GM12878 (cell line): Measurements from ENCODE around the gene TPSB2. TPM values are rescaled to one million over a fixed set of nuclear protein-coding genes. Genes with fewer than 3 reads are reported as not detected.

Source experiments
- ATAC-seq: fragments of 200-7000 bp; cut with Tn5 transposase; 3 replicates; pipeline ENCODE4 v1.9.1; 2020; ENCODE audit warnings: mild to moderate bottlenecking, moderate library complexity
- BruUV-seq: library from RNA; stranded (reverse); fragments of 400-500 nt; replicated peaks from 2 replicates; lab custom pipeline; 2021; lab: Mats Ljungman, UMichigan
- CTCF ChIA-PET: fragments of 300-600 bp; sonication (Branson Sonifier 250); formaldehyde crosslinking; extraction: SDS; loops from one replicate; lab custom pipeline; 2021; ENCODE audit warnings: inconsistent platforms; lab: Yijun Ruan, JAX
- POLR2A ChIA-PET: fragments of 350-600 bp; formaldehyde crosslinking; extraction: SDS; loops from one replicate; lab custom pipeline; 2021; ENCODE audit warnings: inconsistent platforms; lab: Charles Lee
- RAD21 ChIA-PET: fragments of 300-600 bp; sonication (Branson Sonifier 250); formaldehyde crosslinking; loops from one replicate; lab custom pipeline; 2023; ENCODE audit warnings: antibody characterized with exemption; ENCODE audit not compliant: unreplicated experiment; lab: Charles Lee
- SMC1A ChIA-PET: fragments of 300-600 bp; sonication (Branson Sonifier 250); formaldehyde crosslinking; loops from one replicate; lab custom pipeline; 2023; ENCODE audit not compliant: unreplicated experiment, uncharacterized antibody; lab: Charles Lee
- DNase-seq: peaks from one replicate; pipeline ENCODE4 v3.0.0-alpha.2; 2011; ENCODE audit warnings: low read depth, low spot score
- FAIRE-seq: peaks from 3 replicates; lab custom pipeline; 2011; peaks lifted over from hg19 to GRCh38; lab: Jason Lieb, UNC
- H2AFZ ChIP-seq: 2 replicates; pipeline ENCODE4 v1.6.0; 2011; ENCODE audit warnings: low read depth, low read length, control low read depth; ENCODE audit not compliant: control insufficient read depth
- H3K27ac ChIP-seq: 2 replicates; pipeline ENCODE4 v1.5.1; 2011; ENCODE audit warnings: control low read depth; ENCODE audit not compliant: control insufficient read depth, insufficient read depth
- H3K27me3 ChIP-seq, 2 experiments: replicated peaks in 1 of 2; 2 replicates each; pipeline versions ENCODE4 v1.6.0 to v1.6.1; 2011; ENCODE audit warnings: low read length in 1 of 2; ENCODE audit not compliant: control insufficient read depth in 2 of 2, insufficient read depth in 2 of 2
- H3K36me3 ChIP-seq, 2 experiments: 2 replicates each; pipeline ENCODE4 v1.5.1; 2011; ENCODE audit warnings: low read length in 1 of 2; ENCODE audit not compliant: control insufficient read depth in 2 of 2, insufficient read depth in 2 of 2
- H3K4me1 ChIP-seq: 2 replicates; pipeline ENCODE4 v1.6.1; 2011; ENCODE audit warnings: mild to moderate bottlenecking, low read length, moderate library complexity, mixed read lengths; ENCODE audit not compliant: control insufficient read depth, insufficient read depth
- H3K4me2 ChIP-seq: 2 replicates; pipeline ENCODE4 v1.6.0; 2011; ENCODE audit warnings: control low read depth; ENCODE audit not compliant: control insufficient read depth, insufficient read depth
- H3K4me3 ChIP-seq: fragments of 200-600 bp; sonication (generic); 2 replicates; pipeline ENCODE4 v1.5.1; 2016
- H3K79me2 ChIP-seq: 2 replicates; pipeline ENCODE4 v1.6.0; 2011; ENCODE audit warnings: low read length; ENCODE audit not compliant: control insufficient read depth, insufficient read depth
- H3K9ac ChIP-seq: 2 replicates; pipeline ENCODE4 v1.8.0; 2011; ENCODE audit warnings: low read length, control low read depth, mixed read lengths; ENCODE audit not compliant: control insufficient read depth, insufficient read depth
- H3K9me3 ChIP-seq: replicated peaks from 3 replicates; pipeline ENCODE4 v1.5.1; 2011; ENCODE audit warnings: mild to moderate bottlenecking, low read length; ENCODE audit not compliant: control insufficient read depth, insufficient read depth
- H4K20me1 ChIP-seq: 2 replicates; pipeline ENCODE4 v1.6.0; 2011; ENCODE audit not compliant: control insufficient read depth, insufficient read depth
- HDAC6 ChIP-seq: fragments of 200-600 bp; sonication (generic); IDR thresholded peaks from one replicate; pipeline ENCODE4 v1.8.0; 2017; ENCODE audit warnings: antibody characterized with exemption; ENCODE audit not compliant: unreplicated experiment
- POU2F2 ChIP-seq: IDR thresholded peaks from 3 replicates; pipeline ENCODE4 v1.6.1; 2011; ENCODE audit warnings: low read depth, mild to moderate bottlenecking, low read length, borderline replicate concordance
- REST ChIP-seq: IDR thresholded peaks from 2 replicates; pipeline ENCODE4 v1.6.1; 2012; ENCODE audit warnings: mild to moderate bottlenecking, low read depth, low read length
- SPI1 ChIP-seq: IDR thresholded peaks from 2 replicates; pipeline ENCODE4 v1.6.1; 2011; ENCODE audit warnings: low read depth, mild to moderate bottlenecking, low read length, moderate library complexity, borderline replicate concordance; ENCODE audit not compliant: insufficient read depth
- ZZZ3 ChIP-seq: IDR thresholded peaks from 2 replicates; pipeline ENCODE4 v1.6.1; 2011; ENCODE audit warnings: low read depth; ENCODE audit not compliant: control insufficient read depth, insufficient read length
- WGBS: methylation state at CpG from one replicate; pipeline ENCODE4 v1.1.6; 2016; ENCODE audit warnings: low lambda C conversion rate; ENCODE audit not compliant: insufficient replicate concordance, insufficient coverage; ENCODE audit errors: missing lambda C conversion rate; 5-methylcytosine and 5-hydroxymethylcytosine counted together
- in situ Hi-C: fragments of 300-500 bp; cut with MboI; formaldehyde crosslinking; loops from 9 replicates; pipeline ENCODE4 v1.14.3; 2018; ENCODE audit warnings: mixed read lengths
- intact Hi-C: fragments of 100-400 bp; cut with micrococcal nuclease; formaldehyde crosslinking; loops from one replicate; pipeline ENCODE4 v1.14.2; 2022; ENCODE audit not compliant: unreplicated experiment
- polyA plus RNA-seq, 11 experiments: library from polyadenylated mRNA; depleted of rRNA in 4 of 11; unstranded in 6 of 11; stranded (reverse) in 5 of 11; fragments of >200 nt; fragmentation: Nextera tagmentation in 4 of 11; fragmentation: Illumina TruSeq in 1 of 11; extraction: Ambion mirVana in 4 of 11; extraction: Trizol in 1 of 11; gene quantifications; 1 replicate in 1 of 11; 2 replicates in 10 of 11; pipeline versions ENCODE4 v1.2.1 to v1.2.3, GENCODE V29; 2011 to 2016; ENCODE audit warnings: inconsistent platforms in 2 of 11, missing spikeins in 2 of 11, low read depth in 1 of 11
- total RNA-seq, 4 experiments: library from RNA; depleted of rRNA in 3 of 4; stranded (reverse); fragments of >200 nt in 3 of 4; fragmentation: Illumina TruSeq in 1 of 4; extraction: Trizol in 1 of 4; gene quantifications; 2 replicates each; pipeline versions ENCODE4 v1.2.1 to v1.2.3, GENCODE V29; 2013 to 2021

TPSB2 gene
- total and polyA plus RNA-seq, 10 of the 15 experiments (the other 5 are each of a cell fraction or from before 2014, with no cell fraction given): not detected

- Histone ChIP-seq H3K4me1 (no peaks in the 10 kb centered on the region), H3K36me3 (no peaks in the 10 kb centered on the region), H3K9me3 (no peaks in the 10 kb centered on the region), H3K79me2 (no peaks in the 10 kb centered on the region), H3K27me3 (no peaks in the 10 kb centered on the region; a peak in 1 of 4 replicates), H4K20me1 (no peaks in the 10 kb centered on the region), H3K27ac (no peak overlapping the region), H2AFZ (no peak overlapping the region), H3K9ac (no peak overlapping the region), H3K4me2 (no peak overlapping the region), H3K4me3 (no peak overlapping the region)
- no peak for TF ChIP-seq ZZZ3
- no peak for TF ChIP-seq HDAC6
- TF ChIP-seq POU2F2: no peak
- no peak for TF ChIP-seq SPI1
- TF ChIP-seq REST: no peak
- in situ Hi-C loops (no loop called here), intact Hi-C loops (no loop called here)
- ChIA-PET SMC1A (no interaction called here), CTCF (no interaction called here), RAD21 (no interaction called here), POLR2A (no interaction called here)
- WGBS: 43% methylated on average over 24 of the region's 25 CpGs
- no TSS peak for BruUV-seq
- no peak for ATAC-seq
- no peak for FAIRE-seq
- no peak for DNase-seq
Observed at GRCh38 chr16:1222553-1223354, 7.2 kb downstream of the TPSB2 start.
